KG1 (cell line): ENCODE measurements around the gene PACSIN3.
"Not testable (repeated sequence)": the region's sequence is repeated elsewhere in the genome, so short reads cannot be mapped to it uniquely, and the experiment has no call there.

Source experiments
- DNase-seq: peaks from one replicate; lab custom pipeline; 2025; lab: John Stamatoyannopoulos, UW

Gene PACSIN3

DNA sequence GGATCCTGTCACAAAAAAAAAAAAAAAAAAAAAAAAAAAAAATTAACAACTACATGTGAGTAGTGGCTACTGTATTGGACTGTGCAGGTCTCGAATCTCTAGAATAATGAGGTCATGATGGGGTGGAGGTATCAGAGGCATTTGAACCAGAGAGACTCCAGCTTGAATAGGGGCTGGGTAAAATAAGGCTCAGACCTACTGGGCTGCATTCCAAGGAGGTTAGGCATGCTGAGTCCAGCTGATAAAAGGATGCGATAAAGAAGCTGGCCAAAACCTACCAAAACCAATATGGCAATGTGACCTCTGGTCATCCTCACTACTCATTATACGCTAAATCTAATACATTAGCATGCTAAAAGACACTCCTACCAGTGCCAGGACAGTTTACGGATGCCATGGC lies 5.9 kb upstream of the PACSIN3 start:
- DNase-seq, result no peak

- DNase-seq, result not testable (repeated sequence)
Measured at GRCh38 chr11:47191137-47191536, 4.9 kb upstream of the PACSIN3 start.

DNA sequence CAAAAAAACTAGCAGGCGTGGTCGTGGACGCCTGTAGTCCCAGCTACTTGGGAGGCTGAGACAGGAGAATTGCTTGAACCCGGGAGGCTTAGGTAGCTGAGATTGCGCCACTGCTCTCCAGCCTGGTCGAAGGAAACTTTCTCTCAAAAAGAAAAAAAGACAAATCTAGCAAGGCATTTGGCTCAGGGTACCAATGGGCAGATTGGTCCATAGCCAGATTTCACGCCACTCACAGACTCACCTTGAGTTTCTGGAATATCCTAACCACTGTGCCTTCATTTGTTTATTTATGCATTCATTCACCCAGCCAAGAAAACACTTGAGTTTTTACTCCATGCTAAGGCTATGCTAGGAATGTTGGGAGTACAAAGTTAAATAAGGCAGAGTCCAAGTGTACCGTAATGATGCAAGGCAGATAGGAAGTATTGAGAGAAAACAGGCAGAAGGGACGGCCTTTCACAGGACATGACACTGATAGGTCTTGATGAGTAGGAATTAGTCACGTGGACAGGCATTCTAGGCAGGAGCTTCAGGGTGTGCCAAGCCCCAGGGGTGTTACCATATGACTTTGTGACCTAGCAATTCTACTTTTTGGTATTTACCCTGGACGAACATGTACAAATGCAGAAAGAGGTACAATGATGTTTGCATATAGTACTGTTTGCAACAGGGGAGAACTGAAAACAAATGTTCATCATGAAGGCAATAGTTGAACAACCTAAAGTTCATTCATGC lies 3.0 kb upstream of the PACSIN3 start:
- DNase-seq, result no peak

DNA sequence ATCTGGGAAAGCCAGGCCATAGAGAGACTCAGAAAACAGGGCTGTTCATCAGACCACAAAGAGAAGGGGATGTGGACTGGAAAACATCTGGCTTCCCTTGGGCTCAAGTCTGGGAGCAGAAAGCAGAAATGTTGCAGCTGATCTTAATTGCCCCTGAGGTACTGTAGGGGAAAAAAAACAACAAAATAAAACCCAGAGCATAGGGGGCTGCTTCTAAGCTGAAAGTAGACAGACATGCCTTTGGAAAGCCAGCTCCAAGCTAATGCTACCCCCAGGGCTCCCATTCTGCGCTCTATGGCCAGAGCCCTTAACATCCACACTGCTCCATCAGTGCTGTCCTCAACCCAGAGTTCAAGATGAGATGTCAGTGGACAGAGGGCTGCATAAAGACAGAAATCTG lies 2.0 kb upstream of the PACSIN3 start:
- no peak for DNase-seq

DNA sequence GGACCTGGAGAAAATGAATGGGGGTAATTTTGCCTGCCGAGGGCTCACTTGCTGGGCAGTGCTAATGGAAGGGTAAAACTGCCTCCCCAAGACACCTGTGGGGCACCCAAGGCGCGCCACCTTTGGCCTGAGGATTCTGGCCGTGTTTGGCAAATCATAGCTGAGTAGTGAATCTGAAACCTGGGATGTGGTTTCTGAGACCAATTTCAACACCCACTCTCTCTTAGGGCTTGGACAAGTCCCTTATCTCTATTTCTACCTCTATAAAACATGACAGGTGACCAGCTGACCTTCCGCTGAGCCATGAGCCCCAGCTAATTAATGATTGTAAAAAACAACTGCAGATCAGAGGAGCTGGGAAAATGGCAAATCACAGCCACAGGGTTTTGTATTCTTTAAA lies 1.5 kb upstream of the PACSIN3 start:
- DNase-seq, result no peak

- no peak for DNase-seq
Measured at GRCh38 chr11:47186700-47187695, 764 bp upstream of the PACSIN3 start.

DNA sequence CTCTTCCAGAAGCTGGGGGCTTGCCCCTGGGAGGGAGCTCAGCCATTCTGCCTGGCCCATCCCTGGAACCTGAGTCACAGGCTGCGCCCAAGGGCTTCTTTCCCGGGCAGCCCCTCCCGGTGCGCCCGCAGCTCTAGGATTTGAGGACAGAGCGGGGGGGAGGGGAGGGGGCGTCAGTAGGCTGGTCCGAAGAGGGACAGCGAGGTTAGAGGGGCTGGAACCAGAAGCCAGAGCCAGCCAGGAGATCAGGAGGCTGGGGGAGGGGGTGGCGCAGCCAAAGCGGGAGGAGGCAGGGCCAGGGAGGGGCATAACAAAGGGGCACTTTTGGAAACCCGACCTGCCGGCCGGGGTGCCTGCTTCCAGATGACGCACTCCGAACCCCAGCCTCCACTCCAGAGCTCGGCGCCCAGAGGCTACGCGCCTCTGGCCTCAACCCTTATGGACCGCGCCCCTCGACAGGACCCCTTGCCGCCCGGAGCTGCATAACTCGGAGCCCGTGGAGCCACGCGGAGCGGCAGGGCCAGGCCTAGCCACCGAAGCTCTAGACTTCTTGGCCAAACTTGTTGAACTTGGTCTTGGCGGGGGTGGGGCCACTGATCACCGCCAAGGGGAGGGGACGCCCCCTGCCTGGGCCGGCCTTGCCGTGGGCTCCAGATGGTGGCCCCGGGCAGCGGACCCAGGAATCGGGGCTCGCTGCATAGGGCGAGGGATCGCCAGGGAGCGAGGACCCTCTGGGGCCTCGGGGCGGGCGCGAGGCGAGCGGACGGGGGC lies 744 bp downstream of the PACSIN3 start:
- no peak for DNase-seq

- DNase-seq, result no peak
Measured at GRCh38 chr11:47184711-47185304, 1.4 kb downstream of the PACSIN3 start.

GRCh38 chr11:47183969-47184368 lies 2.3 kb downstream of the PACSIN3 start:
- no peak for DNase-seq

DNA sequence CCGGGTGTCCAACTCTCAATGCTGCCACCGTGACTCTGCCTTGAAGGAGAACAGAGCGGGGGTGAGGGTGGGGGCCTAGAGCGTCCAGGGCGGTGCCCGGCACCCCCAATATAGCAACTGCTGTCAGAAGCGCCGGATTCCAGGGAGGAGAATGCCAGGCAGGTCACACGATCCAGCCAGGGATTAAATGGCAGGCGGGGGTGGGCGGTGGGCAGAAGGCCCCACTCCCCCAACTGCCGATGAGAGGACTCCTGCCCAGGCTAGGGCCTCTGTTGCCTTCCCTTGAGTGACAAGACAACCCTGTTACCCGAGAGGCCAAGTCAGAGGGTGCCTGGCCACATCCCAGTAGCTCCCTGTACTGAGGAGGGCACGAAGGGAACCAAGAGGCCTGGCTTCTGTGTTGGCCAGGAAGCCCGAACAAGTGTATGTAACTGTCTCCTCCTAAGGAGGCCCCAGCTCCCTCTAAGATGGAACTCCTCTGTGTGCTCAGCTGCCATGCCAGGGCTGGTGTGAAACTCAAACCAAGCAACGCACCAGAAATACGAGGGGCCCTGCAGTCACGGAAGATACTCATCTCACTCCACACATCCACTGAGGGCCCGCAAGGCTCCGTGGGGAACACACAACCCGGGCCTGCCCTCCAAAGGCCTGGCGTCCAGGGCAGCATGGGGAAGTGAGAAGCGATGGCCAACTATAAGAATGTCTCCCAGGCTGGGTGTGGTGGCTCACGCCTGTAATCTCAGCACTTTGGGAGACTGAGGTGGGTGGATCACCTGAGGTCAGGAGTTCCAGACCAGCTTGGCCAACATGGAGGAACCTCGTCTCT lies 3.0 kb downstream of the PACSIN3 start:
- DNase-seq, result no peak

DNA sequence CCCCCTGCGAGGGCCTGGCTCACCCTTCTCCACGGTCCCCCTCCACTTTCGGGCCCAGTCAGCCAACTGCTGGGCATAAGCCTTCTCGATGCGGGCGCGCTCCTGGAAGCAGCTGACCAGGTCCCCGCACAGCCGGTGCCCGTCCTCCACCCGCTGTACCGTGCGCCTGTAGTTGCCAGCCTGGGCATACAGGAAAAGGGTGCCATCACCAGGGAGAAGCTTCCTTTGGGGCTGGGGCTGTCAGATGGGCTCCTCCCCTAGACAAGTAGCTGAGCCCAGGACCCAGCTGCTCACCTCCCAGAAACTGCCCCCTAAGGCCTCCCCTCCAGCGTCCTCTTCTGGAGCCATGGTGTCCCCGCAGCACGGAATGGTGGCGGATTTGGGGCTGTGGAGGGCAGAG lies 3.9 kb downstream of the PACSIN3 start:
- DNase-seq, result no peak

DNA sequence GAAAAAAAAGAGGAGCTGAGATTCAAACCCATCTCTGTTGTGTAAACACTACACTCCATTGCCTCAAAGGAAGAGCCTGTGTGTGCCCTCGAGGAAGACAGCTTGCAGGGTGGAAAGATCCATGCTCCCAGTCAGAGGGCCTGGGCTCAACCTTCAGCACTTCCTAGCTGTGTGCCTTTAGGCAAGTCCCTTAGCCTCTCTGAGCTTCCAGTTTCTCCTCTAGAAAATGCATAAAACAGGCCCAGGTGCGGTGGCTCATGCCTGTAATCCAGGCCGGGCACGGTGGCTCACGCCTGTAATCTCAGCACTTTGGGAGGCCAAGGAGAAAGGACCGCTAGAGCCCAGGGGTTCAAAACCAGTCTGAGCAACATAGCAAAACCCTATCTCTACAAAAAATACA lies 5.0 kb downstream of the PACSIN3 start:
- no peak for DNase-seq

DNA sequence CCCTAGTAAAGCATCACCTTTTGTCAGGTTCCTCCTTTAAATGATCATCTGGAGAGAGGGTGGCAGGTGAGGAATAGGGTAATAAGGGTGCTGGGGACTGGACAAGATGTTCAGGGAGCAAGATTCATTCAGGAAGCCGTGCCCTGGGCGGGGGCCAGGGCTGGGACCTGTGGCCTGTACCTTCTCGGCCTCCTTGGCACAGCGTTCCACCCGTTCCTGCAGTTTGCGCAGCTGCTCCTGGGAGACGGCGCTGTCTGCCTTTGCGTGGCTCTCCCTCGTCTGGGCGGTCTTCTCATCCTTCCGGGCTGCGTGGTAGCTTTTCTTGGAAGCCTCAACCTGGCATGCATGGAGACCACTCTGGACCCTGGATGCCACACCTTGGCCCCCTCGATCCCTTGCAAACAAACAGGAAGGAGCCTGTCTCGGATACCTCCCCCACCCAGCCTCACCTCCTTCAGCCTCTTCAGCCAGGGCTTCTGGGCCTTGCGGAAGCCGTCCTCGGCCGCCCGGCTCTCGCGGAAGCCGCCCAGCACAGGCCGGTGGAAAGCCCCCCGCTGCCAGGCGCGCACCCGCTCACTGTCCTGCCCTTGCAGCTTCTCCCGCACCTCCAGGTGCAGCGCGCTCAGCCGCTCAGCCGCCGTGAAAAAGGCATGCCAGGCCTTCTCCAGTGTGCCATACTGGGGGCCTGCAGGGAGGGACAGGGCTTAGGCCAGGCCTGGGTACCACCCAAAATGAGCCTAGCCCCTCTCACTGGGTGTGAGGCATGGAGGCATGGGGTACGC lies 6.0 kb downstream of the PACSIN3 start:
- DNase-seq, result no peak

DNA sequence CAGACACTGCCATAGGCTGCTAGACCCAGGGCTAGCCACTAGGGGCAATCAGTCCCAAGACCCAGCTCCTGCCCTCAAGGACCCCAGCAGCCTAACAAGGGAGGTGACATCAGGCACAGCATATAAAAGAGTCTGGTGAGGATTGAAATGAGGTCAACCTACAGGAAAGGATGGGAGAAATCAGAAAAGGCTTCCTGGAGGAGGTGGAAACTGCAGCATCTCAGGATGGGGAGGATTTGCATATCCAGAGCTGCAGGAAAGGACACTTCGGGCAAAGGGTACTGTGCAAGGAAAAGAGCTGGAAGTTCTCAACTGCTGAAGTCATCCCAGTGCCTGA lies 6.6 kb downstream of the PACSIN3 start:
- no peak for DNase-seq

GRCh38 chr11:47178737-47179654 lies 7.2 kb downstream of the PACSIN3 start:
- no peak for DNase-seq

- DNase-seq, result no peak
Measured at GRCh38 chr11:47178316-47178715, 7.9 kb downstream of the PACSIN3 start.

- DNase-seq, result no peak
Measured at GRCh38 chr11:47177846-47178245, 8.4 kb downstream of the PACSIN3 start.

GRCh38 chr11:47177229-47177845 lies 8.9 kb downstream of the PACSIN3 start:
- DNase-seq, result peak; percentile 59
